ENCODE results near the gene AP3B2. TPM values are rescaled to one million over a fixed set of nuclear protein-coding genes. Genes with fewer than 3 reads are reported as not detected.

Gene AP3B2
- total and polyA plus RNA-seq, 2 of the 4 experiments (the other 2 are of a cell fraction): 0.14 TPM; not detected in 1

GRCh38 chr15:82653483-82654168 is 56.0 kb downstream of the AP3B2 start:
- no peaks in the 10 kb centered on the region for H3K36me3 ChIP-seq (ENCODE audit: control insufficient read depth, insufficient read depth, low read length)
- peaks cover 11% of the 10 kb centered on the region; the same call in 1 of the 2 replicates for H3K27me3 ChIP-seq (ENCODE audit: control insufficient read depth, insufficient read depth, low read length)
- no peak overlapping the region for H2BK15ac ChIP-seq (ENCODE audit: low read depth, low read length)
- no peak overlapping the region for H4K5ac ChIP-seq (ENCODE audit: low read depth, low read length)
- WGBS, 2 experiments (ENCODE audit: extremely low coverage in 2 of 2, insufficient read length in 1 of 2): no CpG with 5 or more reads among the region's 3 CpGs
- H2AK5ac ChIP-seq (ENCODE audit: low read depth, low read length): no peak overlapping the region
- DNase-seq (no peak), ATAC-seq (ENCODE audit: low read depth) (no peak)
- H3K9ac ChIP-seq (ENCODE audit: low read depth, low read length): no peak overlapping the region
- no peaks in the 10 kb centered on the region for H3K4me1 ChIP-seq (ENCODE audit: control insufficient read depth, insufficient read depth, low read length)
- in situ Hi-C loops (cut with MboI; ENCODE audit: low sequenced_read_pairs) (no loop called here), intact Hi-C loops (cut with micrococcal nuclease) (no loop called here), dilution Hi-C loops (cut with HindIII; ENCODE audit: low sequenced_read_pairs, unreplicated experiment) (no loop called here)
- H3K56ac ChIP-seq (ENCODE audit: extremely low read depth, insufficient read depth, low read length): no peak overlapping the region
- H3K23ac ChIP-seq (ENCODE audit: low read depth, low read length): no peak overlapping the region
- TF ChIP-seq MAZ (IDR thresholded peaks at IDR 0.05; ENCODE audit: borderline replicate concordance, low read depth, low read length) (no peak), NFE2L2 (IDR thresholded peaks at IDR 0.05; ENCODE audit: low read depth, low read length) (no peak), ELK1 (IDR thresholded peaks at IDR 0.05; ENCODE audit: borderline replicate concordance, low read depth, low read length) (no peak), RAD21 (IDR thresholded peaks at IDR 0.05; ENCODE audit: low read length) (no peak), SMC3 (IDR thresholded peaks at IDR 0.05; ENCODE audit: low read depth, low read length) (no peak), FOS (IDR thresholded peaks at IDR 0.05; ENCODE audit: low read depth, low read length) (no peak), POLR2A (IDR thresholded peaks at IDR 0.05; ENCODE audit: low read depth, low read length) (no peak), MXI1 (IDR thresholded peaks at IDR 0.05; ENCODE audit: borderline replicate concordance, low read depth, low read length) (no peak), CHD1 (IDR thresholded peaks at IDR 0.05; ENCODE audit: low read depth, low read length) (no peak)
- TF ChIP-seq, protein P1, sequence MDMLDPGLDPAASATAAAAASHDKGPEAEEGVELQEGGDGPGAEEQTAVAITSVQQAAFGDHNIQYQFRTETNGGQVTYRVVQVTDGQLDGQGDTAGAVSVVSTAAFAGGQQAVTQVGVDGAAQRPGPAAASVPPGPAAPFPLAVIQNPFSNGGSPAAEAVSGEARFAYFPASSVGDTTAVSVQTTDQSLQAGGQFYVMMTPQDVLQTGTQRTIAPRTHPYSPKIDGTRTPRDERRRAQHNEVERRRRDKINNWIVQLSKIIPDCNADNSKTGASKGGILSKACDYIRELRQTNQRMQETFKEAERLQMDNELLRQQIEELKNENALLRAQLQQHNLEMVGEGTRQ (IDR thresholded peaks at IDR 0.05; ENCODE audit: low read depth, low read length): no peak
- TF ChIP-seq, protein P2, sequence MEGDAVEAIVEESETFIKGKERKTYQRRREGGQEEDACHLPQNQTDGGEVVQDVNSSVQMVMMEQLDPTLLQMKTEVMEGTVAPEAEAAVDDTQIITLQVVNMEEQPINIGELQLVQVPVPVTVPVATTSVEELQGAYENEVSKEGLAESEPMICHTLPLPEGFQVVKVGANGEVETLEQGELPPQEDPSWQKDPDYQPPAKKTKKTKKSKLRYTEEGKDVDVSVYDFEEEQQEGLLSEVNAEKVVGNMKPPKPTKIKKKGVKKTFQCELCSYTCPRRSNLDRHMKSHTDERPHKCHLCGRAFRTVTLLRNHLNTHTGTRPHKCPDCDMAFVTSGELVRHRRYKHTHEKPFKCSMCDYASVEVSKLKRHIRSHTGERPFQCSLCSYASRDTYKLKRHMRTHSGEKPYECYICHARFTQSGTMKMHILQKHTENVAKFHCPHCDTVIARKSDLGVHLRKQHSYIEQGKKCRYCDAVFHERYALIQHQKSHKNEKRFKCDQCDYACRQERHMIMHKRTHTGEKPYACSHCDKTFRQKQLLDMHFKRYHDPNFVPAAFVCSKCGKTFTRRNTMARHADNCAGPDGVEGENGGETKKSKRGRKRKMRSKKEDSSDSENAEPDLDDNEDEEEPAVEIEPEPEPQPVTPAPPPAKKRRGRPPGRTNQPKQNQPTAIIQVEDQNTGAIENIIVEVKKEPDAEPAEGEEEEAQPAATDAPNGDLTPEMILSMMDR (conservative IDR thresholded peaks at IDR 0.05; ENCODE audit: low read depth, low read length): no peak
- H3K9me3 ChIP-seq (ENCODE audit: control insufficient read depth, insufficient read depth, low read length): no peaks in the 10 kb centered on the region
- no TSS peak for BruUV-seq (replicated peaks)
- H3K14ac ChIP-seq (replicated peaks; ENCODE audit: low read depth, low read length): no peak overlapping the region
- no peak overlapping the region for H2BK5ac ChIP-seq (ENCODE audit: low read depth, low read length, poor library complexity, severe bottlenecking)
- no peak overlapping the region for H3K4me3 ChIP-seq (ENCODE audit: insufficient read depth, low read depth, low read length)
- no peak overlapping the region for H2BK20ac ChIP-seq (ENCODE audit: low read depth, low read length)
- no peak overlapping the region for H4K91ac ChIP-seq (ENCODE audit: insufficient read depth, low read depth, low read length)
- H2AK9ac ChIP-seq (replicated peaks; ENCODE audit: low read depth, low read length, poor library complexity): no peak overlapping the region
- no peaks in the 10 kb centered on the region for H3K9me1 ChIP-seq (ENCODE audit: insufficient read depth, low read length)
- H4K8ac ChIP-seq (ENCODE audit: low read depth in 2 of 2, low read length in 2 of 2): no peak overlapping the region
- no peak overlapping the region for H3K4me2 ChIP-seq (ENCODE audit: low read depth, low read length)
- POLR2A ChIA-PET (ENCODE audit: unreplicated experiment): no interaction called here
- no peak overlapping the region for H2AFZ ChIP-seq (replicated peaks; ENCODE audit: low read length, poor library complexity)
- no peak overlapping the region for H3K27ac ChIP-seq (ENCODE audit: insufficient read depth, low read length)
- no peak overlapping the region for H3K4ac ChIP-seq (ENCODE audit: low read depth, low read length)
- H3K18ac ChIP-seq (ENCODE audit: low read depth, low read length): no peak overlapping the region
- H2BK120ac ChIP-seq (ENCODE audit: low read depth, low read length): no peak overlapping the region
- no peaks in the 10 kb centered on the region for H3K79me1 ChIP-seq (ENCODE audit: low read depth in 1 of 2, low read length in 2 of 2)
- no peaks in the 10 kb centered on the region for H4K20me1 ChIP-seq (ENCODE audit: insufficient read depth, low read length)
- CTCF ChIA-PET: no interaction called here

Data from IMR-90 (cell line).